ENCODE results near the gene IKZF2. TPM values are rescaled to one million over a fixed set of nuclear protein-coding genes. Genes with fewer than 3 reads are reported as not detected.

The IKZF2 gene
- total and polyA plus RNA-seq, 10 donors = 0.50 to 43.4 (median 20.4) TPM

- no peaks in the 10 kb centered on the region for H3K4me1 ChIP-seq
- intact Hi-C loops (cut with DNase I; ENCODE audit: low total_unique reads) = no loop called here
- WGBS, 5 donors = 70 to 93% (median 82%) methylated on average over 1 of the region's 1 CpG
- H3K36me3 ChIP-seq = peaks cover 0 to 44% (median 0%) of the 10 kb centered on the region in 6 donors
- H3K27me3 ChIP-seq (replicated peaks in 1 of 7) = no peaks in the 10 kb centered on the region
- H3K27ac ChIP-seq = no peak overlapping the region
- H3K9me3 ChIP-seq = no peaks in the 10 kb centered on the region
- no peak for DNase-seq
- H3K4me3 ChIP-seq = no peak overlapping the region
- TF ChIP-seq POLR2AphosphoS5 (IDR thresholded peaks at IDR 0.05) (no peak), CTCF (IDR thresholded peaks at IDR 0.05 in 8 of 11, conservative IDR thresholded peaks at IDR 0.05 in 3 of 11) (no peak), POLR2A (IDR thresholded peaks at IDR 0.05) (no peak)
These were observed 105.0 kb downstream of the IKZF2 start for GRCh38 chr2:213046431-213046830.

GRCh38 chr2:213043566-213043965 is 107.8 kb downstream of the IKZF2 start:
- Histone ChIP-seq H3K36me3 (peaks cover 0 to 37% (median 0%) of the 10 kb centered on the region in 6 donors), H3K9me3 (no peaks in the 10 kb centered on the region), H3K27ac (no peak overlapping the region), H3K4me1 (peaks cover 0 to 8% (median 0%) of the 10 kb centered on the region in 6 donors), H3K27me3 (replicated peaks in 1 of 7) (no peaks in the 10 kb centered on the region), H3K4me3 (no peak overlapping the region)
- WGBS, 5 donors = 79 to 96% (median 93%) methylated on average over 3 of the region's 3 CpGs
- no peak for DNase-seq
- TF ChIP-seq POLR2A (IDR thresholded peaks at IDR 0.05) (no peak), POLR2AphosphoS5 (IDR thresholded peaks at IDR 0.05) (no peak), CTCF (IDR thresholded peaks at IDR 0.05 in 8 of 11, conservative IDR thresholded peaks at IDR 0.05 in 3 of 11) (no peak)
- intact Hi-C loops (cut with DNase I; ENCODE audit: low total_unique reads) = no loop called here

GRCh38 chr2:213042262-213042661 is 109.2 kb downstream of the IKZF2 start:
- Histone ChIP-seq H3K4me1 (peaks cover 0 to 21% (median 9%) of the 10 kb centered on the region in 6 donors), H3K36me3 (peaks cover 0 to 24% (median 0%) of the 10 kb centered on the region in 6 donors), H3K27ac (no peak overlapping the region), H3K4me3 (no peak overlapping the region), H3K9me3 (no peaks in the 10 kb centered on the region), H3K27me3 (replicated peaks in 1 of 7) (no peaks in the 10 kb centered on the region)
- 36 to 70% (median 41%) methylated on average over 4 of the region's 4 CpGs for WGBS, 5 donors
- TF ChIP-seq CTCF (IDR thresholded peaks at IDR 0.05 in 8 of 11, conservative IDR thresholded peaks at IDR 0.05 in 3 of 11) (no peak), POLR2AphosphoS5 (IDR thresholded peaks at IDR 0.05) (no peak), POLR2A (IDR thresholded peaks at IDR 0.05) (no peak)
- intact Hi-C loops (cut with DNase I; ENCODE audit: low total_unique reads) = no loop called here
- no peak for DNase-seq

GRCh38 chr2:213036836-213037235 is 114.6 kb downstream of the IKZF2 start:
- peaks cover 0 to 46% (median 22%) of the 10 kb centered on the region in 6 donors for H3K4me1 ChIP-seq
- TF ChIP-seq CTCF (IDR thresholded peaks at IDR 0.05 in 8 of 11, conservative IDR thresholded peaks at IDR 0.05 in 3 of 11) (no peak), POLR2A (IDR thresholded peaks at IDR 0.05) (no peak), POLR2AphosphoS5 (IDR thresholded peaks at IDR 0.05) (no peak)
- intact Hi-C loops (cut with DNase I; ENCODE audit: low total_unique reads) = no loop called here
- H3K4me3 ChIP-seq = no peak overlapping the region
- H3K36me3 ChIP-seq = no peaks in the 10 kb centered on the region
- H3K27me3 ChIP-seq (replicated peaks in 1 of 7) = no peaks in the 10 kb centered on the region
- no peaks in the 10 kb centered on the region for H3K9me3 ChIP-seq
- H3K27ac ChIP-seq = peak overlapping the region in 2 of 8 donors; percentile 9 to 60
- WGBS, 5 donors = 0 to 44% (median 0%) methylated on average over 1 of the region's 1 CpG
- no peak for DNase-seq

Data from spleen (tissue), 11 donors.